H1 (cell line): ENCODE data around the gene IFT122. TPM values are rescaled to one million over a fixed set of nuclear protein-coding genes. Genes with fewer than 3 reads are reported as not detected.

Experiments
- CTCF ChIA-PET: fragments of 300-600 bp; sonication (Branson Sonifier 250); formaldehyde crosslinking; loops from one replicate; lab custom pipeline; 2021; ENCODE audit not compliant: partially characterized antibody; lab: Charles Lee
- POLR2A ChIA-PET: fragments of 300-600 bp; sonication (Branson Sonifier 250); formaldehyde crosslinking; loops from one replicate; lab custom pipeline; 2021; ENCODE audit warnings: inconsistent platforms; ENCODE audit not compliant: partially characterized antibody; lab: Charles Lee
- DNase-seq, 2 experiments: peaks; one replicate each; pipeline versions ENCODE4 v3.0.0 to v3.0.0-alpha.2; 2010 to 2022; ENCODE audit warnings: low spot score in 2 of 2, low read depth in 1 of 2, mixed read lengths in 1 of 2
- FAIRE-seq: peaks from 2 replicates; lab custom pipeline; 2011; peaks lifted over from hg19 to GRCh38; lab: Jason Lieb, UNC
- H2AFZ ChIP-seq: 2 replicates; pipeline ENCODE4 v1.8.1; 2012; ENCODE audit warnings: low read length, inconsistent platforms
- H2AK5ac ChIP-seq: 2 replicates; pipeline ENCODE4 v1.6.1; 2013; ENCODE audit warnings: low read depth, low read length
- H2BK120ac ChIP-seq: replicated peaks from 2 replicates; pipeline ENCODE3; 2013; ENCODE audit warnings: low read depth, low read length, inconsistent platforms
- H2BK12ac ChIP-seq: 2 replicates; pipeline ENCODE4 v1.6.1; 2013; ENCODE audit warnings: low read depth, low read length
- H2BK15ac ChIP-seq: 2 replicates; pipeline ENCODE4 v1.6.1; 2013; ENCODE audit warnings: low read length
- H2BK20ac ChIP-seq: 2 replicates; pipeline ENCODE4 v1.6.1; 2013; ENCODE audit warnings: low read length
- H2BK5ac ChIP-seq: 2 replicates; pipeline ENCODE4 v1.6.1; 2013; ENCODE audit warnings: low read depth, low read length
- H3K14ac ChIP-seq: 2 replicates; pipeline ENCODE4 v1.6.1; 2013; ENCODE audit warnings: inconsistent platforms; ENCODE audit not compliant: insufficient read length
- H3K18ac ChIP-seq: 2 replicates; pipeline ENCODE4 v1.6.1; 2013; ENCODE audit warnings: low read length; ENCODE audit errors: extremely low read depth
- H3K23ac ChIP-seq: 2 replicates; pipeline ENCODE4 v1.6.1; 2013; ENCODE audit warnings: inconsistent platforms; ENCODE audit not compliant: insufficient read length
- H3K23me2 ChIP-seq: 2 replicates; pipeline ENCODE4 v1.6.1; 2013; ENCODE audit warnings: low read depth, low read length
- H3K27ac ChIP-seq: 2 replicates; pipeline ENCODE4 v1.6.1; 2011; ENCODE audit warnings: low read depth, low read length, inconsistent platforms
- H3K27me3 ChIP-seq, 4 experiments: replicated peaks in 1 of 4; 1 replicate in 1 of 4; 2 replicates in 3 of 4; pipeline versions ENCODE4 v1.6.1 to v1.8.1; 2011 to 2013; ENCODE audit warnings: low read length in 3 of 4, mild to moderate bottlenecking in 3 of 4, inconsistent platforms in 2 of 4, mixed read lengths in 2 of 4, moderate library complexity in 1 of 4; ENCODE audit not compliant: control insufficient read depth in 3 of 4, insufficient read depth in 3 of 4; ENCODE audit errors: extremely low read depth in 1 of 4
- H3K36me3 ChIP-seq, 4 experiments: 2 replicates each; pipeline versions ENCODE4 v1.6.1 to v1.8.1; 2011 to 2013; ENCODE audit warnings: mild to moderate bottlenecking in 4 of 4, low read length in 3 of 4, moderate library complexity in 2 of 4, control low read depth in 1 of 4, inconsistent platforms in 1 of 4; ENCODE audit not compliant: insufficient read depth in 4 of 4, control insufficient read depth in 2 of 4
- H3K4ac ChIP-seq: replicated peaks from 2 replicates; pipeline ENCODE3; 2013; ENCODE audit warnings: low read length, low read depth, mixed read lengths, inconsistent platforms; ENCODE audit not compliant: insufficient read length
- H3K4me1 ChIP-seq, 4 experiments: replicated peaks in 1 of 4; 1 replicate in 1 of 4; 2 replicates in 3 of 4; pipeline versions ENCODE4 v1.6.1 to v1.8.1; 2011 to 2013; ENCODE audit warnings: low read length in 3 of 4, inconsistent platforms in 2 of 4, mixed read lengths in 1 of 4; ENCODE audit not compliant: insufficient read depth in 4 of 4, control insufficient read depth in 3 of 4
- H3K4me2 ChIP-seq, 2 experiments: 2 replicates each; pipeline versions ENCODE4 v1.6.1 to v1.8.1; 2011 to 2013; ENCODE audit warnings: low read depth in 2 of 2, low read length in 2 of 2, control low read depth in 1 of 2, inconsistent platforms in 1 of 2, mild to moderate bottlenecking in 1 of 2; ENCODE audit not compliant: insufficient read depth in 1 of 2
- H3K4me3 ChIP-seq, 4 experiments: fragments of 200-600, 300-600 bp in 1 of 4; sonication (generic), shearing (Covaris generic), sonication (Bioruptor Twin) in 1 of 4; 2 replicates each; pipeline versions ENCODE4 v1.5.1 to v1.8.1; 2011 to 2016; ENCODE audit warnings: low read length in 4 of 4, low read depth in 3 of 4, control low read depth in 2 of 4, inconsistent platforms in 2 of 4, mild to moderate bottlenecking in 2 of 4, mixed read lengths in 1 of 4, moderate library complexity in 1 of 4; ENCODE audit not compliant: insufficient read depth in 2 of 4; ENCODE audit errors: extremely low read depth in 1 of 4
- H3K56ac ChIP-seq: replicated peaks from 2 replicates; pipeline ENCODE3; 2013; ENCODE audit warnings: low read depth, mild to moderate bottlenecking, mixed read lengths, low read length, inconsistent platforms; ENCODE audit not compliant: insufficient read length
- H3K79me1 ChIP-seq: 2 replicates; pipeline ENCODE4 v1.6.1; 2013; ENCODE audit warnings: low read depth, low read length, control low read depth
- H3K79me2 ChIP-seq, 2 experiments: 2 replicates each; pipeline versions ENCODE4 v1.6.1 to v1.8.1; 2012 to 2013; ENCODE audit warnings: low read length in 2 of 2, mild to moderate bottlenecking in 2 of 2, inconsistent platforms in 1 of 2; ENCODE audit not compliant: insufficient read depth in 2 of 2, control insufficient read depth in 1 of 2
- H3K9ac ChIP-seq, 4 experiments: replicated peaks in 1 of 4; 1 replicate in 1 of 4; 2 replicates in 3 of 4; pipeline versions ENCODE4 v1.6.1 to v1.8.1; 2011 to 2013; ENCODE audit warnings: low read depth in 3 of 4, low read length in 3 of 4, control low read depth in 2 of 4, mild to moderate bottlenecking in 2 of 4, moderate library complexity in 2 of 4, inconsistent platforms in 1 of 4; ENCODE audit errors: extremely low read depth in 1 of 4
- H3K9me3 ChIP-seq, 2 experiments: 2 replicates each; pipeline versions ENCODE4 v1.6.1 to v1.8.1; 2012 to 2013; ENCODE audit warnings: mild to moderate bottlenecking in 2 of 2, moderate library complexity in 2 of 2, control low read depth in 1 of 2, inconsistent platforms in 1 of 2, low read depth in 1 of 2, low read length in 1 of 2, mixed read lengths in 1 of 2; ENCODE audit not compliant: insufficient read depth in 2 of 2
- H4K20me1 ChIP-seq, 2 experiments: replicated peaks in 1 of 2; 2 replicates each; pipeline versions ENCODE3 to v1.8.1; 2011 to 2013; ENCODE audit warnings: inconsistent platforms in 2 of 2, low read length in 2 of 2, mild to moderate bottlenecking in 1 of 2; ENCODE audit not compliant: insufficient read depth in 2 of 2, control insufficient read depth in 1 of 2
- H4K5ac ChIP-seq: 2 replicates; pipeline ENCODE4 v1.6.1; 2013; ENCODE audit warnings: low read length, low read depth, mixed read lengths, inconsistent platforms; ENCODE audit not compliant: insufficient read length
- H4K8ac ChIP-seq: 2 replicates; pipeline ENCODE4 v1.8.0; 2013; ENCODE audit warnings: mild to moderate bottlenecking, moderate library complexity, low read length, inconsistent platforms; ENCODE audit not compliant: insufficient read depth; ENCODE audit errors: extremely low read depth
- H4K91ac ChIP-seq: replicated peaks from 2 replicates; pipeline ENCODE3; 2013; ENCODE audit warnings: low read length, mixed read lengths, inconsistent platforms; ENCODE audit not compliant: insufficient read length
- CEBPB ChIP-seq: IDR thresholded peaks from 2 replicates; pipeline ENCODE4 v1.6.1; 2012; ENCODE audit warnings: low read depth, low read length
- CHD2 ChIP-seq: IDR thresholded peaks from 2 replicates; pipeline ENCODE4 v1.6.1; 2012; ENCODE audit warnings: low read length, improper control_type of control experiment
- EP300 ChIP-seq, 2 experiments: IDR thresholded peaks; 1 replicate in 1 of 2; 2 replicates in 1 of 2; pipeline ENCODE4 v1.6.1; 2011 to 2012; ENCODE audit warnings: low read depth in 2 of 2, low read length in 2 of 2, mild to moderate bottlenecking in 2 of 2, borderline replicate concordance in 1 of 2, inconsistent platforms in 1 of 2, moderate library complexity in 1 of 2
- HDAC2 ChIP-seq, 2 experiments: fragments of 300-600 bp in 1 of 2; sonication (generic) in 1 of 2; IDR thresholded peaks; 2 replicates each; pipeline ENCODE4 v1.6.1; 2011 to 2012; ENCODE audit warnings: low read depth in 2 of 2, low read length in 2 of 2, mild to moderate bottlenecking in 2 of 2, moderate library complexity in 2 of 2, borderline replicate concordance in 1 of 2, inconsistent platforms in 1 of 2
- JUN ChIP-seq: IDR thresholded peaks from 2 replicates; pipeline ENCODE4 v1.6.1; 2011; ENCODE audit warnings: low read depth, mild to moderate bottlenecking, improper control_type of control experiment, low read length
- KDM5A ChIP-seq: fragments of 200-600 bp; IDR thresholded peaks from 2 replicates; pipeline ENCODE4 v1.7.1; 2012; ENCODE audit warnings: mild to moderate bottlenecking, low read length, inconsistent platforms, mixed read lengths
- POLR2AphosphoS5 ChIP-seq: IDR thresholded peaks from 2 replicates; pipeline ENCODE4 v1.6.1; 2011; ENCODE audit warnings: low read depth, low read length
- RNF2 ChIP-seq: fragments of 200-900, 300-1000 bp; sonication (generic); IDR thresholded peaks from 2 replicates; pipeline ENCODE4 v1.7.1; 2016; ENCODE audit warnings: borderline replicate concordance, low read depth, mild to moderate bottlenecking, antibody characterized with exemption, low read length; ENCODE audit not compliant: poor library complexity, severe bottlenecking; ENCODE audit errors: missing control alignments
- SAP30 ChIP-seq: fragments of 300-600 bp; sonication (generic); IDR thresholded peaks from 2 replicates; pipeline ENCODE4 v1.7.1; 2012; ENCODE audit warnings: low read length, moderate library complexity, mild to moderate bottlenecking, inconsistent platforms; ENCODE audit not compliant: insufficient read depth, insufficient replicate concordance
- SP1 ChIP-seq: IDR thresholded peaks from 2 replicates; pipeline ENCODE4 v1.6.1; 2011; ENCODE audit warnings: low read depth, low read length
- SP2 ChIP-seq: IDR thresholded peaks from 2 replicates; pipeline ENCODE4 v1.6.1; 2012; ENCODE audit warnings: mild to moderate bottlenecking, low read length, inconsistent platforms
- TEAD4 ChIP-seq: IDR thresholded peaks from 2 replicates; pipeline ENCODE4 v1.6.1; 2012; ENCODE audit warnings: low read depth, low read length, inconsistent platforms, mixed read lengths
- USF2 ChIP-seq: IDR thresholded peaks from 2 replicates; pipeline ENCODE4 v1.6.1; 2011; ENCODE audit warnings: low read length, improper control_type of control experiment
- WGBS, 2 experiments: shearing (Covaris generic) in 1 of 2; methylation state at CpG; one replicate each; pipeline versions ENCODE4 v1.1.6 to v1.1.7; 2013 to 2015; ENCODE audit warnings: low lambda C conversion rate in 2 of 2, mixed read lengths in 2 of 2, inconsistent platforms in 1 of 2, low coverage in 1 of 2, missing lambda C conversion rate in 1 of 2; ENCODE audit not compliant: insufficient replicate concordance in 2 of 2, insufficient coverage in 1 of 2, insufficient read length in 1 of 2; ENCODE audit errors: extremely low coverage in 1 of 2, missing lambda C conversion rate in 1 of 2; 5-methylcytosine and 5-hydroxymethylcytosine counted together
- polyA plus RNA-seq, 7 experiments: library from polyadenylated mRNA; depleted of rRNA in 3 of 7; stranded (reverse) in 5 of 7; unstranded in 2 of 7; fragments of >200 nt in 5 of 7; fragments of 200-250 nt in 2 of 7; gene quantifications; 1 replicate in 5 of 7; 2 replicates in 1 of 7; 4 replicates in 1 of 7; pipeline versions ENCODE4 v1.2.1 to v1.2.3, GENCODE V29; 2011 to 2013; ENCODE audit warnings: missing spikeins in 2 of 7, mixed read lengths in 2 of 7
- total RNA-seq: library from RNA; stranded (reverse); fragmentation: NEBNext Ultra II Directional; extraction: Animal tissue kit (Norgen Biotek cat#: 25700); gene quantifications from 2 replicates; pipeline ENCODE4 v1.2.1, GENCODE V29; 2021

Gene IFT122
- total and polyA plus RNA-seq, 2 of the 8 experiments (the other 6 are each of a cell fraction or from before 2014, with no cell fraction given) = 23.7 to 25.1 TPM

GRCh38 chr3:129536804-129537203 lies 96.8 kb downstream of the IFT122 start:
- H3K79me1 ChIP-seq = no peaks in the 10 kb centered on the region
- H3K4ac ChIP-seq = no peak overlapping the region
- no peak overlapping the region for H3K18ac ChIP-seq
- no peak overlapping the region for H2BK15ac ChIP-seq
- ChIA-PET POLR2A (interaction anchor here (0.9 to 1.1 kb wide), 2 partner anchors 10 to 61 kb away, joined by 5 to 8 read pairs; no protein-coding TSS in a partner anchor), CTCF (interaction anchor here (1.2 kb wide), 1 partner anchor 22 kb away, joined by 3 read pairs; no protein-coding TSS in a partner anchor)
- H3K4me2 ChIP-seq = no peak overlapping the region
- no peaks in the 10 kb centered on the region for H3K27me3 ChIP-seq
- peaks cover 4 to 10% (median 6%) of the 10 kb centered on the region in 4 experiments for H3K4me1 ChIP-seq
- no peak overlapping the region for H3K14ac ChIP-seq
- no peak for DNase-seq
- H2BK5ac ChIP-seq = no peak overlapping the region
- H2AK5ac ChIP-seq = no peak overlapping the region
- 86% methylated on average over 3 of the region's 3 CpGs; no CpG with 5 or more reads in 1 of the 2 experiments for WGBS, 2 experiments
- H2AFZ ChIP-seq = 0 out of 2 replicates have a peak overlapping the region, but pooled peaks have one; percentile 29
- no peak overlapping the region for H2BK120ac ChIP-seq
- H2BK12ac ChIP-seq = no peak overlapping the region
- no peaks in the 10 kb centered on the region for H3K79me2 ChIP-seq
- no peak overlapping the region for H3K9ac ChIP-seq
- H3K4me3 ChIP-seq = no peak overlapping the region
- no peak overlapping the region for H3K27ac ChIP-seq
- H2BK20ac ChIP-seq = no peak overlapping the region
- H3K56ac ChIP-seq = no peak overlapping the region
- H4K91ac ChIP-seq = no peak overlapping the region
- no peak overlapping the region for H4K5ac ChIP-seq
- H4K20me1 ChIP-seq = no peaks in the 10 kb centered on the region
- FAIRE-seq = no peak
- no peaks in the 10 kb centered on the region for H3K36me3 ChIP-seq
- H3K9me3 ChIP-seq = no peaks in the 10 kb centered on the region
- no peaks in the 10 kb centered on the region for H3K23me2 ChIP-seq
- H4K8ac ChIP-seq = no peak overlapping the region
- H3K23ac ChIP-seq = no peak overlapping the region
- TF ChIP-seq SP2 = no peak
- TF ChIP-seq RNF2 = no peak
- TF ChIP-seq CHD2 = no peak
- no peak for TF ChIP-seq USF2
- TF ChIP-seq HDAC2 (IDR thresholded peaks at IDR 0.05; ENCODE audit: borderline replicate concordance in 1 of 2, low read depth in 2 of 2, low read length in 2 of 2) = no peak
- TF ChIP-seq EP300 (IDR thresholded peaks at IDR 0.05; ENCODE audit: borderline replicate concordance in 1 of 2, low read depth in 2 of 2, low read length in 2 of 2) = no peak
- no peak for TF ChIP-seq POLR2AphosphoS5
- TF ChIP-seq KDM5A = no peak
- no peak for TF ChIP-seq JUN
- no peak for TF ChIP-seq TEAD4
- no peak for TF ChIP-seq CEBPB
- no peak for TF ChIP-seq SAP30
- no peak for TF ChIP-seq SP1
